GM21619 (cell line): Measurements from ENCODE around the gene ZNF154.

Source experiments
- ATAC-seq: cut with Tn5 transposase; IDR thresholded peaks from one replicate; pipeline ENCODE4 v1.9.1; 2021; ENCODE audit not compliant: unreplicated experiment

ZNF154 gene

DNA sequence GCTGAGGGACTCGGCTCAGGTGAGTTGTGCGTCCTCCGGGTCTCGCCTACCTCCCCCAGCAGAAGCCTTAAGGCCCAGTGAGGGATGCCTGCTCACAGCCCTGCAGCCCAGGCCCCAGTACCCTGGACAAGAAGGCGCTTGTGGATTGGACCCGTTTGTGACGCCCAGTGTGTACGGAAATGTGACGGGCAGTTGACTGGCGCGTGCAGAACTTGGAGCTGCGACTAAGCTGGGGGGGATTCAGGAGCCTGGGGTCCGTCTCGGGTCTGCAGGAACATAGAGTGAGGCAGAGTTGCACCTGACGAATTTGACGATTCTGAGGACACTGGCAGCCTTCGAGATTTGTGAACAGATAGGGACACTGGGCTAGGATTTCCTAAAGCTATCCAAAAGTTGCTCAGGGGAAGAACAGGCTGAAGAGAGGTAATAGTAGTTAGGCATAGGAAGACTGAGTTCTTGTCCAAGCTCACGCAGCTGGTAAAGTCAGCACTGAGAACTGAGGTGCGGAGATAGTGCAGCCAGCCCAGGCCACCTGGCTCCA lies 26.7 kb downstream of the ZNF154 start:
- ATAC-seq, result no peak

DNA sequence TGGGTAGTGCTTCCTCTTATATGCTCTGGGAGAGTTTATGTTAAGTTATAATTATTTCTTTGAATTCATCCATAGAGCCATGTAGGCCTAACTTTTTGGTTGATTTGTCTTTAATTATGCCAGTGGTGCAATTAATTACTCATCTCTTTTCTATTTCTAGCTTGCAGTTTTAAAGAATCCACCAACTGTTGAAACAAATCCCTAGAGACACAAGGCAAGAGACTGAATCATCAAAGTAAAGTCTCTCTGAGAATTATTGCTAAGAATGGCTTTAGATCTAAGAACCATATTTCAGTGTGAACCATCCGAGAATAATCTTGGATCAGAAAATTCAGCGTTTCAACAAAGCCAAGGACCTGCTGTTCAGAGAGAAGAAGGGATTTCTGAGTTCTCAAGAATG lies 33.1 kb downstream of the ZNF154 start:
- no peak for ATAC-seq

DNA sequence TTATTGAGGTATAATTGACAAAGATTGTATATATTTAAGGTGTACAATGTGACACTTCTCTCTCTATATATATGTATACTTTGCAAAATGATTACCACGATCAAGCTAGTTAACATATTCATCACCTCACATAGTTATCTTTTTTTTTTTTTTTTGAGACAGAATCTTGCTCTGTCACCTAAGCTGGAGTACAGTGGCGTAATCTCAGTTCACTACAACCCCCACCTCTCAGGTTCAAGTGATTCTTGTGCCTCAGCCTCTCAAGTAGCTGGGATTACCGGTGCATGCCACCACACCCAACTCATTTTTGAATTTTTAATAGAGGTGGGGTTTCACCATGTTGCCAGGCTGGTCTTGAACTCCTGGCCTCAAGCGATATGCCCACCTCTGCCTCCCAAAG lies 36.5 kb downstream of the ZNF154 start:
- no peak for ATAC-seq

- ATAC-seq, result no peak
Observed at GRCh38 chr19:57671124-57671895, 37.7 kb downstream of the ZNF154 start.

DNA sequence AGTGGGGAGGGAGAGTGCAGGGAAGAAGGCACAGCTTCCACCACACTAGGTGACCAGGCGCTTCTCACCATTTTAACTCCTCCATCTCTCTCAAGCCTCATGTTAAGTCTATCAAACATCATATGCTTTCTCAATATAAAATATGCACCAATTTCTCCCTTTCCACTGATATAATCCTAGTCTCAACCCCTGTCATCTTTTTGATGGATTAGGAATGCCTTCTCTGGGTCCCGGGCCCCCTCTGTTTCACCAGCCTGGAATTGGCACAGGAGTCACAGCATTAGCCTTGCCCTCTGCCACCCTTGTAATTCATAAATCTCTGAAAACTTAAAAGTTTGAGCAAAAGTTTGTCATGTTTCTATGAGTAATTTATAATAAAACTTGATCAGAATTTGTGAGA lies 40.4 kb downstream of the ZNF154 start, which contains the start of gene ZSCAN4:
Gene ZSCAN4 (plus strand): TSS at position 301 of the 400 bp plus-strand sequence. CDS start 7,211 bp downstream, outside the sequence.
- no peak for ATAC-seq

DNA sequence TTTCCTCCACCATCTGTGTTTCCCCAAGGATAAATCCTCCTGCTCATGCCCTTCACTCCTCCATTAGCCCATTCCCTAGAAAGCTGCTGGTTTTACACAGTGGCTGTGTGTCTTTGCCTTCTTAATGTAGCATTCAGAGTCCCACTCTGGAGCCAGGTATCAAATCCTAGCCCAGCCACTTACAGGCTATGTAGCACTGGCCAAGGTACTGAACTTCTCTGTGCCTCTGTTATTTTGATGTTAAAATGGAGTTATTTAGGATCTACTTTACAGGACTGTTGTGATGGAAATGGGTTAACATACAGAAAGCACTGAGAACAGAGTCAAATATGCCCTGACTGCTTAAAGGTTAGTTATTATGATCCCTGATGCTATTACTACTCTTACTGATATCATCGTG lies 41.8 kb downstream of the ZNF154 start:
- no peak for ATAC-seq

- no peak for ATAC-seq
Observed at GRCh38 chr19:57665261-57665806, 43.7 kb downstream of the ZNF154 start.

DNA sequence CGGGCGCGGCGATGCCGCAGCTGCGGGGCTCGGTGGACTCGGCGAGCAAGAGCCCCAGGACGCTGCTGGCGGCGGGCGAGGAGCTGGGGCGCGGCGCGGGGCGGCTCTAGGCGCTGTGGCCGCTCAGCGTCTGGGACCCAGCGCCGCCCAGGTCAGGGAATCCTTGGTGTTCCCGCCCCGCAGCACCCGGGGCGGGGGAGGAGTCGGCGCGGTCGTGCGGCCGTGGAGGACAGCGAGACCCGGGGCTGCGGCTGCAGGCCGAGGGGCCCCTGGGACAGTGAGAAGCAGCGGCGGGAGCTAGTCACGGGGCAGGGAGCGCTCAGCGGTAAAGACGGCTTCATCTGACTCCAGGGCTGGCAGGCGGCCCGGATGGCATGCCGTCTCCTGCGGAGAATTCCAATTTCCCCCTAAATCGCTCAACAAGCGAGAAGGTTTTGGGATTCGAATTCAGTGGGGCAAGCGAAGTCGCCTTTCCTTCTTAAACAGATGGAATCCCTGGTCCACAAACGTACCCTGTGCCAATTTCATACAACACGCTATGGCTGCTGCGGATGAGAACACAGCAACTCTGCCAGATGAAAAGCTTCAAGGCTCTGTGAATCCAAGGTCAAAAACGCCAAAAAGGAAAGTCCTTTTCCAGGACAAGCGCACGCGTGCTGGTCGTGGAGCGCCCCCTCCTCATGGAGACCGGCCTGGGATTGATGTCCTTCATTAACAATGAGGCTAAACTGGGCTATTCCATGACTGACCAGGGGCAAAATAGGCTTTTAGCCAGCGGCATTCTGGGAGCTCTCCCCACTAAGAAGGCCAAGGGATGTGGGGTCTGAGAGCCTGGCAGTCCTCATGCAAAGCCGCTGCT lies 44.5 kb downstream of the ZNF154 start:
- ATAC-seq, result no peak

- ATAC-seq, result no peak
Observed at GRCh38 chr19:57656346-57656745, 52.7 kb downstream of the ZNF154 start.

DNA sequence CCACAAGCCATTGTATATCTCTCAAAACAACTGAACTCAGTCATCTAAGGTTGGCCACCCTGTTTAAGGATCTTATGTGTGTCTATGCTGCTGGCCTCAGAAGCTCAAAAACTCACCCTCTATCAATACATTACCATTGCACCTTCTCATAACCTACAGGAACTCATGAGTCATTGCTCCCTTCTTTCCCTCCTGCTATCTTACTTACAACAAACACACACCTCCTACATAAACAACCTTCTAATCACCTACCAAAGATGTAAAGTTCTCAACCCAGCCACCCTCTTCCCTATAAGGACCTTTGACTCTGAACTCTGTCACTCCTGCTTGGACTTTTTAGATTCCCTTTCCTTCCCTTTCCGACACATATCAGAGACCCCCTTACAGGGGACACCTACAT lies 53.6 kb downstream of the ZNF154 start:
- no peak for ATAC-seq

DNA sequence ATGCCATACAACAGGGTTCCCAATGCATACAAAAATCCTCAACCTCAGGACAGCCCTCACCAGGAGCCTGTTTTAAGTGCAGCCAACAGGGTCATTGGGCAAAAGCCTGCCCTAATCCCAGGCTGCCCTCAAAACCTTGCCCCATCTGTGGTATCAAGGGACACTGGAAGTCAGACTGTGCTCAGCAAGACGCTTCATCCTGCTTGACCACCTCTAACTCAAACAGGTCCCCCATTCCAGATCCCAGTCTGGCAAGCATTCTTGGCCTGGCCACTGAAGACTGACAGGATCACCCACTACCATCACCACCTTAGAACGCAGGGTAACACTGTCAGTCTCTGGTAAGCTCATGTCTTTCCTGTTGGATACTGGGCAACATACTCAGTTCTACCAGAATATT lies 55.3 kb downstream of the ZNF154 start:
- no peak for ATAC-seq

GRCh38 chr19:57651654-57651996 lies 57.4 kb downstream of the ZNF154 start:
- no peak for ATAC-seq

DNA sequence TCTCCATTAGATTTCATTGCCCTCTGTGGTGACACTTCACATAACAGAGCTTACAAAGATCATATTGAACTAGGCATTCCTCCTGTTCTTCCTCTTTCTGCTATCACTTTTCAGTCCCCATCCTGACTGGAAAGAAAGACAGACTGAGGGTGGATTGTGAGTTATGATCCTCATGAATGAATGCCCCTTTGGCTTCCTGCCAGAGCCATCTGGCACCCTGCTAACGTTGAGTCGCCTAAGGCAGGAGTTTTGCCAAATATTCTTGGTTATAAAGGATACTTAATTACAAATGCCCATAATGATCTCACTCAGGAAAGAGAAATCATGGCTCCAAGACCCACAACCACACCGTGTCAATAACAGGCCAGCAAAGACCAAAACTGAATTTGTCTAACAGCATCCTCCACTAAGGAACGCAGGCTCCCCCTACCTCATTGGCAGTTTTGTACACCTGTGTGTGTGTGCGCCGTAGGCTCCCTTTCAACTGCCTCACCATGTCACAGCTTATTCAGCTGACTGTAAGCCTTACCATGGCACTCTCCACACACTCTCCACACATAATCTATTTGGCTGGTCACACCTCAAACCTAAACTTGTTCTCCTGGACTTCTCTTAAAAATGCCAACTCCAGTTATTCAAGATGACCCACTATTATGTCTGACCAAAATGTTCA lies 60.5 kb downstream of the ZNF154 start:
- ATAC-seq, result no peak
